B cell (primary cell): Measurements from ENCODE around the gene VWA5B1. TPM values are rescaled to one million over a fixed set of nuclear protein-coding genes. Genes with fewer than 3 reads are reported as not detected.

Source experiments
- ATAC-seq: fragments of 200-7000 bp; cut with Tn5 transposase; one replicate; pipeline ENCODE4 v1.10.0; 2021; ENCODE audit warnings: low read depth, mild to moderate bottlenecking, moderate number of reproducible peaks, moderate library complexity
- CTCF ChIA-PET: fragments of 350-600 bp; sonication (Branson Sonifier 250); formaldehyde crosslinking; loops from one replicate; lab custom pipeline; 2021; ENCODE audit warnings: antibody characterized with exemption, inconsistent platforms; lab: Charles Lee
- POLR2A ChIA-PET: fragments of 350-600 bp; sonication (Branson Sonifier 250); formaldehyde crosslinking; loops from one replicate; lab custom pipeline; 2021; ENCODE audit warnings: antibody characterized with exemption; lab: Charles Lee
- DNase-seq: peaks from one replicate; pipeline ENCODE4 v3.0.0; 2013
- H2AFZ ChIP-seq: 2 replicates; pipeline ENCODE4 v1.6.1; 2012; ENCODE audit warnings: mild to moderate bottlenecking, low read depth, low read length; ENCODE audit not compliant: insufficient read depth, poor library complexity, severe bottlenecking
- H3K27ac ChIP-seq, 2 donors: 1 replicate in 1 of 2; 2 replicates in 1 of 2; pipeline ENCODE4 v1.5.1; 2012 to 2013; ENCODE audit warnings: low read length in 2 of 2, mild to moderate bottlenecking in 2 of 2, moderate library complexity in 1 of 2
- H3K27me3 ChIP-seq, 4 experiments: fragments of 200-600 bp in 1 of 4; sonication (generic) in 1 of 4; replicated peaks in 1 of 4; 1 replicate in 2 of 4; 2 replicates in 2 of 4; pipeline versions ENCODE4 v1.6.1 to v1.7.0; 2013 to 2016; ENCODE audit warnings: low read length in 3 of 4, mild to moderate bottlenecking in 2 of 4, mixed read lengths in 1 of 4, moderate library complexity in 1 of 4; ENCODE audit not compliant: insufficient read depth in 4 of 4, control insufficient read depth in 3 of 4; ENCODE audit errors: control extremely low read depth in 1 of 4
- H3K36me3 ChIP-seq, 2 experiments: replicated peaks in 1 of 2; 1 replicate in 1 of 2; 2 replicates in 1 of 2; pipeline versions ENCODE4 v1.6.1 to v1.7.1; 2013; ENCODE audit warnings: low read length in 1 of 2; ENCODE audit not compliant: insufficient read depth in 2 of 2, control insufficient read depth in 1 of 2; ENCODE audit errors: control extremely low read depth in 1 of 2, extremely low read depth in 1 of 2
- H3K4me1 ChIP-seq, 2 donors: fragments of 200-600 bp in 1 of 2; sonication (generic) in 1 of 2; 1 replicate in 1 of 2; 2 replicates in 1 of 2; pipeline versions ENCODE4 v1.5.1 to v1.6.1; 2013 to 2017; ENCODE audit warnings: low read length in 2 of 2; ENCODE audit not compliant: control insufficient read depth in 2 of 2, insufficient read depth in 2 of 2
- H3K4me2 ChIP-seq: replicated peaks from 2 replicates; pipeline ENCODE3; 2012; ENCODE audit warnings: mild to moderate bottlenecking, low read depth, low read length; ENCODE audit not compliant: poor library complexity, severe bottlenecking
- H3K4me3 ChIP-seq, 5 experiments: fragments of 200-600 bp in 1 of 5; sonication (generic) in 1 of 5; 1 replicate in 3 of 5; 2 replicates in 2 of 5; pipeline versions ENCODE4 v1.5.1 to v1.7.0; 2011 to 2016; ENCODE audit warnings: low read length in 4 of 5, mild to moderate bottlenecking in 4 of 5, low read depth in 2 of 5, control low read depth in 1 of 5, moderate library complexity in 1 of 5; ENCODE audit not compliant: insufficient read depth in 1 of 5; ENCODE audit errors: control extremely low read depth in 1 of 5, extremely low read depth in 1 of 5
- H3K79me2 ChIP-seq: fragments of 200-600 bp; sonication (generic); one replicate; pipeline ENCODE4 v1.6.0; 2016; ENCODE audit warnings: low read length; ENCODE audit not compliant: control insufficient read depth, insufficient read depth
- H3K9ac ChIP-seq: fragments of 200-600 bp; sonication (generic); 2 replicates; pipeline ENCODE4 v1.6.1; 2017; ENCODE audit warnings: mild to moderate bottlenecking, low read length, moderate library complexity
- H3K9me3 ChIP-seq, 3 donors: one replicate each; pipeline versions ENCODE4 v1.6.1 to v1.7.1; 2013; ENCODE audit warnings: low read length in 2 of 3; ENCODE audit not compliant: control insufficient read depth in 2 of 3, insufficient read depth in 1 of 3; ENCODE audit errors: control extremely low read depth in 1 of 3
- H4K20me1 ChIP-seq: 2 replicates; pipeline ENCODE4 v1.6.0; 2012; ENCODE audit warnings: mild to moderate bottlenecking, low read length; ENCODE audit not compliant: insufficient read depth, control insufficient read depth, poor library complexity, severe bottlenecking
- H3K27ac Mint-ChIP-seq: one replicate; pipeline ENCODE4 v1.8.0; 2021; ENCODE audit warnings: mixed read lengths
- H3K27me3 Mint-ChIP-seq: one replicate; pipeline ENCODE4 v1.8.0; 2021; ENCODE audit warnings: mixed read lengths
- H3K4me1 Mint-ChIP-seq: one replicate; pipeline ENCODE4 v1.8.0; 2021; ENCODE audit warnings: mixed read lengths
- H3K4me3 Mint-ChIP-seq: one replicate; pipeline ENCODE4 v1.8.0; 2021; ENCODE audit warnings: mixed read lengths
- H3K9me3 Mint-ChIP-seq: one replicate; pipeline ENCODE4 v1.8.0; 2022; ENCODE audit warnings: mixed read lengths; ENCODE audit not compliant: insufficient read depth
- EZH2 ChIP-seq: IDR thresholded peaks from 2 replicates; pipeline ENCODE4 v1.6.1; 2012; ENCODE audit warnings: borderline replicate concordance, low read depth, mild to moderate bottlenecking, moderate library complexity, low read length; ENCODE audit not compliant: insufficient read depth, poor library complexity, severe bottlenecking
- WGBS: methylation state at CpG from one replicate; pipeline ENCODE4 v1.1.5; 2013; ENCODE audit warnings: missing lambda C conversion rate; ENCODE audit not compliant: insufficient coverage; 5-methylcytosine and 5-hydroxymethylcytosine counted together
- intact Hi-C: fragments of 100-400 bp; cut with micrococcal nuclease; formaldehyde crosslinking; loops from one replicate; pipeline ENCODE4 v1.10.0; 2022
- polyA plus RNA-seq: library from polyadenylated mRNA; depleted of rRNA; stranded (reverse); fragments of >200 nt; gene quantifications from 2 replicates; pipeline ENCODE4 v1.2.3, GENCODE V29; 2012
- total RNA-seq, 2 donors: library from RNA; stranded (reverse); fragments of 120-200 nt in 1 of 2; gene quantifications; 1 replicate in 1 of 2; 2 replicates in 1 of 2; pipeline versions ENCODE4 v1.2.3 to v1.2.4, GENCODE V29; 2013 to 2022
- TF ChIP-seq, protein P1 (sequence below): fragments of 200-600 bp; IDR thresholded peaks from one replicate; pipeline ENCODE4 v1.8.0; 2022; ENCODE audit warnings: antibody characterized with exemption, mild to moderate bottlenecking

The VWA5B1 gene
- total and polyA plus RNA-seq, 2 donors (not counting 1 experiment from before 2014, with no cell fraction given) = not detected

- Histone ChIP-seq H4K20me1 (no peaks in the 10 kb centered on the region), H3K4me1 (no peaks in the 10 kb centered on the region), H3K27ac (no peak overlapping the region), H3K4me3 (no peak overlapping the region), H3K79me2 (no peaks in the 10 kb centered on the region), H3K36me3 (no peaks in the 10 kb centered on the region), H3K9ac (no peak overlapping the region), H2AFZ (no peak overlapping the region), H3K27me3 (peaks cover 0 to 19% (median 5%) of the 10 kb centered on the region in 4 experiments), H3K4me2 (no peak overlapping the region), H3K9me3 (no peaks in the 10 kb centered on the region)
- CTCF ChIA-PET = interaction anchor here (0.6 to 1.2 kb wide), 3 partner anchors 8 to 118 kb away, joined by 3 read pairs; no protein-coding TSS in a partner anchor
- intact Hi-C loops = no loop called here
- DNase-seq = no peak
- Mint-ChIP-seq H3K27ac (no peak overlapping the region), H3K4me3 (no peak overlapping the region), H3K4me1 (peaks cover 12% of the 10 kb centered on the region), H3K27me3 (peaks cover 55% of the 10 kb centered on the region), H3K9me3 (no peaks in the 10 kb centered on the region)
- POLR2A ChIA-PET = no interaction called here
- no peak for ATAC-seq
- TF ChIP-seq EZH2 = no peak
- TF ChIP-seq, protein P1, sequence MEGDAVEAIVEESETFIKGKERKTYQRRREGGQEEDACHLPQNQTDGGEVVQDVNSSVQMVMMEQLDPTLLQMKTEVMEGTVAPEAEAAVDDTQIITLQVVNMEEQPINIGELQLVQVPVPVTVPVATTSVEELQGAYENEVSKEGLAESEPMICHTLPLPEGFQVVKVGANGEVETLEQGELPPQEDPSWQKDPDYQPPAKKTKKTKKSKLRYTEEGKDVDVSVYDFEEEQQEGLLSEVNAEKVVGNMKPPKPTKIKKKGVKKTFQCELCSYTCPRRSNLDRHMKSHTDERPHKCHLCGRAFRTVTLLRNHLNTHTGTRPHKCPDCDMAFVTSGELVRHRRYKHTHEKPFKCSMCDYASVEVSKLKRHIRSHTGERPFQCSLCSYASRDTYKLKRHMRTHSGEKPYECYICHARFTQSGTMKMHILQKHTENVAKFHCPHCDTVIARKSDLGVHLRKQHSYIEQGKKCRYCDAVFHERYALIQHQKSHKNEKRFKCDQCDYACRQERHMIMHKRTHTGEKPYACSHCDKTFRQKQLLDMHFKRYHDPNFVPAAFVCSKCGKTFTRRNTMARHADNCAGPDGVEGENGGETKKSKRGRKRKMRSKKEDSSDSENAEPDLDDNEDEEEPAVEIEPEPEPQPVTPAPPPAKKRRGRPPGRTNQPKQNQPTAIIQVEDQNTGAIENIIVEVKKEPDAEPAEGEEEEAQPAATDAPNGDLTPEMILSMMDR = no peak
- WGBS = 0% methylated on average over 1 of the region's 2 CpGs
Observed at GRCh38 chr1:20371883-20372282, 81.2 kb downstream of the VWA5B1 start.

DNA sequence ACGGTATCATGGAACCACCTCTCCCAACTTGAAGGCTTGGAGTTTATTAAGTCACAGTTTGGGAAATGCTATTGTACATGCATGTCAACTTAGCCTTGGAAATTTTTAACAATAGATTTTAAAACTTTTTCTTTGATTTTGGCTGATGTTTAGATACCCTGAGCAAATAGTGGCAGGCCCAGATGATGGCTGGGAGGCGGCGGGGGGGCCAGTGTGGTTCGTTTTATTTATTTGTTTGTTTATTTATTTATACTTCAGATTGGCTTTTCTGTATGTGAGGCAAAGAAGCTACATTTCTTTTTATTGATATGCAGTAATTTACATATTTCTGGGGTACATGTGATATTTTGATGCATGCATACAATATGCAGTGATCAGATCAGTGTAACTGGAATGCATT is 82.0 kb downstream of the VWA5B1 start:
- H2AFZ ChIP-seq = no peak overlapping the region
- CTCF ChIA-PET = interaction anchor here (1.1 kb wide), 1 partner anchor 10 kb away, joined by 3 read pairs; no protein-coding TSS in a partner anchor
- H3K4me2 ChIP-seq = no peak overlapping the region
- intact Hi-C loops = no loop called here
- Mint-ChIP-seq H3K27ac (no peak overlapping the region), H3K4me3 (no peak overlapping the region), H3K9me3 (no peaks in the 10 kb centered on the region), H3K4me1 (peaks cover 8% of the 10 kb centered on the region), H3K27me3 (peaks cover 55% of the 10 kb centered on the region)
- no peaks in the 10 kb centered on the region for H3K36me3 ChIP-seq
- DNase-seq (no peak), ATAC-seq (no peak)
- no peak overlapping the region for H3K27ac ChIP-seq
- no peaks in the 10 kb centered on the region for H3K9me3 ChIP-seq
- WGBS = 60% methylated on average over 3 of the region's 4 CpGs
- TF ChIP-seq, protein P1 = no peak
- H3K4me3 ChIP-seq = no peak overlapping the region
- no peaks in the 10 kb centered on the region for H3K79me2 ChIP-seq
- H3K9ac ChIP-seq = no peak overlapping the region
- peaks cover 0 to 5% of the 10 kb centered on the region in 2 donors for H3K4me1 ChIP-seq
- POLR2A ChIA-PET = interaction anchor here (0.7 kb wide), 1 partner anchor 93 kb away, joined by 3 read pairs; no protein-coding TSS in a partner anchor
- H4K20me1 ChIP-seq = no peaks in the 10 kb centered on the region
- H3K27me3 ChIP-seq = peaks cover 0 to 12% (median 5%) of the 10 kb centered on the region in 4 experiments
